Activated CD8-positive, alpha-beta memory T cell treated with anti-CD3 and anti-CD28 coated beads, Interleukin-2, amount 10 ng/mL, durations not matched to agents 7 days and 5 days (primary cell): ENCODE measurements around the gene CD44. TPM values are rescaled to one million over a fixed set of nuclear protein-coding genes. Genes with fewer than 3 reads are reported as not detected.

ENCODE experiments used
- ATAC-seq: fragments of 150-1000 bp; cut with Tn5 transposase; one replicate; pipeline ENCODE4 v1.10.0; 2021; ENCODE audit warnings: moderate library complexity
- CTCF ChIA-PET: fragments of 350-600 bp; sonication (Branson Sonifier 250); formaldehyde crosslinking; loops from one replicate; lab custom pipeline; 2021; ENCODE audit warnings: antibody characterized with exemption; lab: Charles Lee
- DNase-seq: peaks from one replicate; pipeline ENCODE4 v3.0.0-alpha.2; 2020
- H3K27ac Mint-ChIP-seq: one replicate; pipeline ENCODE4 v1.8.0; 2021; ENCODE audit warnings: mild to moderate bottlenecking, mixed read lengths
- H3K27me3 Mint-ChIP-seq: one replicate; pipeline ENCODE4 v1.8.0; 2021; ENCODE audit warnings: mixed read lengths
- H3K36me3 Mint-ChIP-seq: one replicate; pipeline ENCODE4 v1.8.0; 2021; ENCODE audit warnings: mild to moderate bottlenecking, mixed read lengths
- H3K4me1 Mint-ChIP-seq: one replicate; pipeline ENCODE4 v1.8.0; 2021; ENCODE audit warnings: mixed read lengths
- H3K4me3 Mint-ChIP-seq: one replicate; pipeline ENCODE4 v1.8.0; 2021; ENCODE audit warnings: mild to moderate bottlenecking, moderate library complexity, mixed read lengths
- H3K9me3 Mint-ChIP-seq: one replicate; pipeline ENCODE4 v1.8.0; 2022; ENCODE audit warnings: low read depth, mixed read lengths
- total RNA-seq, 2 experiments: library from RNA; stranded (reverse); gene quantifications; one replicate each; pipeline ENCODE4 v1.2.3, GENCODE V29; 2021

The CD44 gene
- total RNA-seq, 2 experiments from 2014 or later = 212 to 294 TPM

- no peak overlapping the region for H3K4me3 Mint-ChIP-seq
- no peaks in the 10 kb centered on the region for H3K9me3 Mint-ChIP-seq
- CTCF ChIA-PET = interaction anchor here (0.9 to 7.8 kb wide), 4 partner anchors 9 to 58 kb away, joined by 3 to 64 read pairs (median 4); no protein-coding TSS in a partner anchor
Observed at GRCh38 chr11:35179466-35180135, 40.6 kb downstream of the CD44 start.

GRCh38 chr11:35180317-35181233 is 41.6 kb downstream of the CD44 start:
- Mint-ChIP-seq H3K36me3 (peaks cover 78% of the 10 kb centered on the region), H3K27ac (no peak overlapping the region), H3K4me3 (no peak overlapping the region), H3K9me3 (no peaks in the 10 kb centered on the region), H3K4me1 (peaks cover 69% of the 10 kb centered on the region), H3K27me3 (no peaks in the 10 kb centered on the region)
- CTCF ChIA-PET = interaction anchor here (1.7 to 7.8 kb wide), 2 partner anchors 8 to 16 kb away, joined by 6 to 64 read pairs; no protein-coding TSS in a partner anchor
- ATAC-seq (no peak), DNase-seq (no peak)

More at GRCh38 chr11:35179466-35180135, 40.6 kb downstream of the CD44 start:
- peaks cover 75% of the 10 kb centered on the region for H3K36me3 Mint-ChIP-seq
- peaks cover 78% of the 10 kb centered on the region for H3K4me1 Mint-ChIP-seq
- H3K27me3 Mint-ChIP-seq = no peaks in the 10 kb centered on the region
- H3K27ac Mint-ChIP-seq = no peak overlapping the region
- ATAC-seq = no peak
- no peak for DNase-seq

GRCh38 chr11:35182317-35182939 is 43.5 kb downstream of the CD44 start:
- Mint-ChIP-seq H3K4me3 (no peak overlapping the region), H3K27ac (no peak overlapping the region), H3K27me3 (no peaks in the 10 kb centered on the region), H3K36me3 (peaks cover 78% of the 10 kb centered on the region), H3K4me1 (peaks cover 58% of the 10 kb centered on the region), H3K9me3 (no peaks in the 10 kb centered on the region)
- CTCF ChIA-PET = interaction anchor here (0.9 to 1.6 kb wide), 4 partner anchors 11 to 123 kb away, joined by 3 to 4 read pairs (median 3); no protein-coding TSS in a partner anchor
- DNase-seq (no peak), ATAC-seq (peak; percentile 14)

GRCh38 chr11:35183326-35183925 is 44.5 kb downstream of the CD44 start:
- peaks cover 48% of the 10 kb centered on the region for H3K4me1 Mint-ChIP-seq
- H3K27ac Mint-ChIP-seq = no peak overlapping the region
- no peaks in the 10 kb centered on the region for H3K27me3 Mint-ChIP-seq
- CTCF ChIA-PET = interaction anchor here (0.9 to 1.6 kb wide), 6 partner anchors 10 to 268 kb away, joined by 3 to 4 read pairs (median 3); no protein-coding TSS in a partner anchor
- DNase-seq (no peak), ATAC-seq (no peak)
- peaks cover 80% of the 10 kb centered on the region for H3K36me3 Mint-ChIP-seq
- no peak overlapping the region for H3K4me3 Mint-ChIP-seq
- H3K9me3 Mint-ChIP-seq = no peaks in the 10 kb centered on the region

- peaks cover 31% of the 10 kb centered on the region for H3K4me1 Mint-ChIP-seq
- CTCF ChIA-PET = no interaction called here
- H3K4me3 Mint-ChIP-seq = no peak overlapping the region
Observed at GRCh38 chr11:35185696-35186095, 46.7 kb downstream of the CD44 start.

GRCh38 chr11:35187996-35188395 is 49.0 kb downstream of the CD44 start:
- no peaks in the 10 kb centered on the region for H3K9me3 Mint-ChIP-seq
- DNase-seq (no peak), ATAC-seq (no peak)
- H3K4me3 Mint-ChIP-seq = no peak overlapping the region
- peaks cover 82% of the 10 kb centered on the region for H3K36me3 Mint-ChIP-seq
- H3K4me1 Mint-ChIP-seq = peaks cover 19% of the 10 kb centered on the region
- CTCF ChIA-PET = interaction anchor here (1.9 kb wide), 1 partner anchor 9 kb away, joined by 6 read pairs; no protein-coding TSS in a partner anchor
- no peak overlapping the region for H3K27ac Mint-ChIP-seq
- H3K27me3 Mint-ChIP-seq = no peaks in the 10 kb centered on the region

More at GRCh38 chr11:35185696-35186095, 46.7 kb downstream of the CD44 start:
- ATAC-seq (no peak), DNase-seq (no peak)
- H3K9me3 Mint-ChIP-seq = no peaks in the 10 kb centered on the region
- H3K27me3 Mint-ChIP-seq = no peaks in the 10 kb centered on the region
- no peak overlapping the region for H3K27ac Mint-ChIP-seq
- H3K36me3 Mint-ChIP-seq = peaks cover 77% of the 10 kb centered on the region

- ATAC-seq = no peak
- Mint-ChIP-seq H3K4me3 (no peak overlapping the region), H3K27ac (no peak overlapping the region), H3K9me3 (no peaks in the 10 kb centered on the region), H3K36me3 (peaks cover 83% of the 10 kb centered on the region), H3K27me3 (no peaks in the 10 kb centered on the region), H3K4me1 (peaks cover 12% of the 10 kb centered on the region)
- CTCF ChIA-PET = interaction anchor here (0.7 to 1.9 kb wide), 3 partner anchors 9 to 181 kb away, joined by 3 to 4 read pairs (median 4); no protein-coding TSS in a partner anchor
- DNase-seq = no peak
Observed at GRCh38 chr11:35190804-35191348, 51.9 kb downstream of the CD44 start.

GRCh38 chr11:35192347-35192746 is 53.4 kb downstream of the CD44 start:
- H3K36me3 Mint-ChIP-seq = peaks cover 87% of the 10 kb centered on the region
- no peaks in the 10 kb centered on the region for H3K9me3 Mint-ChIP-seq
- peaks cover 11% of the 10 kb centered on the region for H3K4me1 Mint-ChIP-seq
- H3K27ac Mint-ChIP-seq = no peak overlapping the region
- DNase-seq (no peak), ATAC-seq (no peak)
- no peak overlapping the region for H3K4me3 Mint-ChIP-seq
- H3K27me3 Mint-ChIP-seq = no peaks in the 10 kb centered on the region
- CTCF ChIA-PET = no interaction called here

GRCh38 chr11:35193767-35194166 is 54.8 kb downstream of the CD44 start:
- Mint-ChIP-seq H3K9me3 (no peaks in the 10 kb centered on the region), H3K27ac (no peak overlapping the region), H3K27me3 (no peaks in the 10 kb centered on the region), H3K36me3 (peaks cover 87% of the 10 kb centered on the region), H3K4me1 (peaks cover 11% of the 10 kb centered on the region), H3K4me3 (no peak overlapping the region)
- ATAC-seq (no peak), DNase-seq (no peak)
- CTCF ChIA-PET = interaction anchor here (1.2 kb wide), 1 partner anchor 15 kb away, joined by 3 read pairs; no protein-coding TSS in a partner anchor

- no peak for ATAC-seq
- DNase-seq = no peak
- Mint-ChIP-seq H3K4me3 (no peak overlapping the region), H3K27ac (no peak overlapping the region), H3K4me1 (no peaks in the 10 kb centered on the region), H3K27me3 (no peaks in the 10 kb centered on the region), H3K9me3 (peaks cover 8% of the 10 kb centered on the region), H3K36me3 (peaks cover 89% of the 10 kb centered on the region)
- CTCF ChIA-PET = interaction anchor here (1.6 kb wide), 1 partner anchor 14 kb away, joined by 4 read pairs; no protein-coding TSS in a partner anchor
Observed at GRCh38 chr11:35197292-35197691, 58.3 kb downstream of the CD44 start.

- no peak for DNase-seq
- CTCF ChIA-PET = no interaction called here
- peaks cover 13% of the 10 kb centered on the region for H3K9me3 Mint-ChIP-seq
- H3K36me3 Mint-ChIP-seq = peaks cover 89% of the 10 kb centered on the region
- no peaks in the 10 kb centered on the region for H3K27me3 Mint-ChIP-seq
- ATAC-seq = no peak
- H3K4me3 Mint-ChIP-seq = no peak overlapping the region
- H3K27ac Mint-ChIP-seq = no peak overlapping the region
- H3K4me1 Mint-ChIP-seq = peaks cover 2% of the 10 kb centered on the region
Observed at GRCh38 chr11:35200811-35201341, 61.9 kb downstream of the CD44 start.

GRCh38 chr11:35204614-35205013 is 65.6 kb downstream of the CD44 start:
- H3K4me1 Mint-ChIP-seq = peaks cover 2% of the 10 kb centered on the region
- no peak for DNase-seq

More at GRCh38 chr11:35204614-35205013, 65.6 kb downstream of the CD44 start:
- Mint-ChIP-seq H3K27me3 (no peaks in the 10 kb centered on the region), H3K27ac (no peak overlapping the region), H3K9me3 (peaks cover 13% of the 10 kb centered on the region), H3K36me3 (peaks cover 93% of the 10 kb centered on the region), H3K4me3 (no peak overlapping the region)
- ATAC-seq = no peak
- CTCF ChIA-PET = no interaction called here
